ENCODE results near the gene PCIF1. TPM values are rescaled to one million over a fixed set of nuclear protein-coding genes. Genes with fewer than 3 reads are reported as not detected.

The PCIF1 gene
- total and polyA plus RNA-seq, 9 of the 15 experiments (the other 6 are each of a cell fraction or from before 2014, with no cell fraction given), result 5.8 to 29.4 (median 11.3) TPM

- intact Hi-C loops (cut with micrococcal nuclease), result no loop called here
- Histone ChIP-seq H3K9ac (ENCODE audit: insufficient read depth in 1 of 2, low read depth in 2 of 2, low read length in 2 of 2) (peak overlapping the region in 1 of 2 experiments; percentile 57; a peak in 2 of 4 replicates), H3K9me1 (ENCODE audit: control insufficient read depth, insufficient read depth, low read length) (no peaks in the 10 kb centered on the region), H4K20me1 (replicated peaks; ENCODE audit: control insufficient read depth, insufficient read depth, low read length) (peaks cover 3% of the 10 kb centered on the region; the same call in 1 of the 2 replicates), H3K27me3 (ENCODE audit: control insufficient read depth in 2 of 2, insufficient read depth in 2 of 2, low read length in 2 of 2) (no peaks in the 10 kb centered on the region), H3K27ac (ENCODE audit: extremely low read depth, low read depth, low read length) (no peak overlapping the region), H2AFZ (ENCODE audit: low read depth, low read length) (no peak overlapping the region), H3K4me1 (replicated peaks in 1 of 2; ENCODE audit: control insufficient read depth in 2 of 2, insufficient read depth in 2 of 2, low read length in 2 of 2) (peaks cover 6 to 31% of the 10 kb centered on the region in 2 experiments; a peak in 4 of 5 replicates), H3K4me2 (ENCODE audit: insufficient read depth, low read length) (no peak overlapping the region), H3K36me3 (ENCODE audit: control insufficient read depth, insufficient read depth, low read length) (peaks cover 62% of the 10 kb centered on the region; the same call in 2 of the 3 replicates), H3K9me3 (replicated peaks; ENCODE audit: control insufficient read depth, insufficient read depth, low read depth, low read length) (no peaks in the 10 kb centered on the region), H3K4me3 (no peak overlapping the region), H3K79me2 (ENCODE audit: control insufficient read depth, insufficient read depth, low read length) (peaks cover 14% of the 10 kb centered on the region)
- in situ Hi-C loops (cut with MboI), result no loop called here
- FAIRE-seq (no peak), DNase-seq (ENCODE audit: extremely low read depth in 1 of 4, low spot score in 3 of 4) (peak in 1 of 4 experiments; percentile 6), ATAC-seq (no peak)
- ChIA-PET POLR2A (interaction anchor here (5.4 kb wide), 1 partner anchor 34 kb away, joined by 25 read pairs; the partner anchor contains the start of gene PCIF1), CTCF (ENCODE audit: low intra/inter-chr PET ratio) (no interaction called here)
- TF ChIP-seq MAFF (IDR thresholded peaks at IDR 0.05; ENCODE audit: low read length), result peak; percentile 68
- peak; percentile 76 for TF ChIP-seq MAFK (IDR thresholded peaks at IDR 0.05; ENCODE audit: low read length)
- peak; percentile 82 for TF ChIP-seq ZNF316 (IDR thresholded peaks at IDR 0.05)
- no peak for TF ChIP-seq PHTF2 (CRISPR knock-in tag; IDR thresholded peaks at IDR 0.05)
- TF ChIP-seq PML (IDR thresholded peaks at IDR 0.05; ENCODE audit: low read length), result no peak
- peak; percentile 78 for TF ChIP-seq C11orf30 (IDR thresholded peaks at IDR 0.05; ENCODE audit: low read depth)
- TF ChIP-seq MAFG (tag; conservative IDR thresholded peaks at IDR 0.05), result peak; percentile 70
- 92% methylated on average over 7 of the region's 10 CpGs for WGBS (ENCODE audit: insufficient coverage, low coverage, missing lambda C conversion rate)
- BruUV-seq (replicated peaks), result no TSS peak
Observed at GRCh38 chr20:45968081-45968671, 33.7 kb downstream of the PCIF1 start.

Data from K562 (cell line).